Activated T-helper 2 cell treated with anti-CD3 and anti-CD28 coated beads, Interferon-gamma antibody, Interleukin-2, Interleukin-4, amounts not matched to agents 10 μg/mL and 5 μg/mL and 100 μg/mL, durations not matched to agents 14 hours and 24 hours and 36 hours (primary cell): ENCODE data around the gene ZNF274. TPM values are rescaled to one million over a fixed set of nuclear protein-coding genes. Genes with fewer than 3 reads are reported as not detected.

Source experiments
- total RNA-seq: library from RNA; stranded (reverse); gene quantifications from 2 replicates; pipeline ENCODE4 v1.2.3, GENCODE V29; 2022

The ZNF274 gene
- total RNA-seq, 1 donor from 2014 or later: 18.4 TPM

Other genes with a start within 250 kb of the ZNF274 start
- gene ZNF418, start 247.7 kb upstream of the ZNF274 start, total RNA-seq: 1.1 and 2.1 TPM in 2 replicates
- gene ZNF256, start 235.4 kb upstream of the ZNF274 start, total RNA-seq: 2.7 and 3.0 TPM in 2 replicates
- 0.21 TPM in 1 of 2 replicates, not detected in the other for gene C19orf18, start 208.5 kb upstream of the ZNF274 start, total RNA-seq
- 6.3 and 6.4 TPM in 2 replicates for gene ZNF606, start 180.2 kb upstream of the ZNF274 start, total RNA-seq
- gene ZSCAN1, start 149.0 kb upstream of the ZNF274 start, total RNA-seq: not detected in 2 replicates
- not detected in 2 replicates for gene ZNF135, start 123.8 kb upstream of the ZNF274 start, total RNA-seq
- 3.0 TPM in 2 replicates for gene ZSCAN18, start 84.8 kb upstream of the ZNF274 start, total RNA-seq
- 2.0 and 2.1 TPM in 2 replicates for gene ZNF329, start 32.3 kb upstream of the ZNF274 start, total RNA-seq
- gene ZNF544, start 45.9 kb downstream of the ZNF274 start, total RNA-seq: 42.0 and 49.1 TPM in 2 replicates
- 4.7 and 5.3 TPM in 2 replicates for gene ZNF8, start 95.9 kb downstream of the ZNF274 start, total RNA-seq
- 64.2 and 65.0 TPM in 2 replicates for gene ERVK3-1, start 122.3 kb downstream of the ZNF274 start, total RNA-seq
- 4.6 and 4.9 TPM in 2 replicates for gene ZSCAN22, start 143.9 kb downstream of the ZNF274 start, total RNA-seq
- 11.8 and 13.3 TPM in 2 replicates for gene A1BG, start 170.4 kb downstream of the ZNF274 start, total RNA-seq
- 0.76 and 2.2 TPM in 2 replicates for gene ZNF497, start 179.7 kb downstream of the ZNF274 start, total RNA-seq
- 1.1 and 1.5 TPM in 2 replicates for gene ZNF837, start 198.0 kb downstream of the ZNF274 start, total RNA-seq
- gene RPS5, start 204.2 kb downstream of the ZNF274 start, total RNA-seq: 1,217 and 1,244 TPM in 2 replicates
- gene RNF225, start 212.6 kb downstream of the ZNF274 start, total RNA-seq: 0.57 and 0.91 TPM in 2 replicates
- gene ZNF584, start 225.6 kb downstream of the ZNF274 start, total RNA-seq: 11.2 and 12.2 TPM in 2 replicates